GM21576 (cell line): ENCODE results near the gene ADIPOR2.
"Not testable (repeated sequence)": the region's sequence is repeated elsewhere in the genome, so short reads cannot be mapped to it uniquely, and the experiment has no call there.

Experiments used
- ATAC-seq: cut with Tn5 transposase; IDR thresholded peaks from one replicate; pipeline ENCODE4 v1.9.1; 2021; ENCODE audit warnings: mild to moderate bottlenecking, moderate library complexity; ENCODE audit not compliant: unreplicated experiment

Gene ADIPOR2

GRCh38 chr12:1703771-1704722 lies 13.2 kb downstream of the ADIPOR2 start:
- no peak for ATAC-seq

GRCh38 chr12:1705774-1706631 lies 15.1 kb downstream of the ADIPOR2 start:
- ATAC-seq, result no peak

GRCh38 chr12:1706632-1706980 lies 15.7 kb downstream of the ADIPOR2 start:
- no peak for ATAC-seq

- ATAC-seq, result no peak
Observed at GRCh38 chr12:1707051-1707450, 16.2 kb downstream of the ADIPOR2 start.

GRCh38 chr12:1709968-1710367 lies 19.1 kb downstream of the ADIPOR2 start:
- ATAC-seq, result not testable (repeated sequence)

GRCh38 chr12:1710870-1711269 lies 20.0 kb downstream of the ADIPOR2 start:
- ATAC-seq, result not testable (repeated sequence)

GRCh38 chr12:1711536-1712211 lies 20.8 kb downstream of the ADIPOR2 start:
- not testable (repeated sequence) for ATAC-seq

- ATAC-seq, result not testable (repeated sequence)
Observed at GRCh38 chr12:1712305-1712704, 21.4 kb downstream of the ADIPOR2 start.

- not testable (repeated sequence) for ATAC-seq
Observed at GRCh38 chr12:1712852-1713251, 22.0 kb downstream of the ADIPOR2 start.

GRCh38 chr12:1713783-1714348 lies 23.0 kb downstream of the ADIPOR2 start:
- not testable (repeated sequence) for ATAC-seq

GRCh38 chr12:1715459-1715858 lies 24.6 kb downstream of the ADIPOR2 start:
- ATAC-seq, result not testable (repeated sequence)

- no peak for ATAC-seq
Observed at GRCh38 chr12:1716215-1716862, 25.5 kb downstream of the ADIPOR2 start.

- no peak for ATAC-seq
Observed at GRCh38 chr12:1716911-1717310, 26.0 kb downstream of the ADIPOR2 start.

- ATAC-seq, result no peak
Observed at GRCh38 chr12:1719139-1719538, 28.3 kb downstream of the ADIPOR2 start.

- ATAC-seq, result no peak
Observed at GRCh38 chr12:1720494-1720893, 29.6 kb downstream of the ADIPOR2 start.

- no peak for ATAC-seq
Observed at GRCh38 chr12:1723721-1724120, 32.9 kb downstream of the ADIPOR2 start.

- no peak for ATAC-seq
Observed at GRCh38 chr12:1724250-1724649, 33.4 kb downstream of the ADIPOR2 start.

- no peak for ATAC-seq
Observed at GRCh38 chr12:1726753-1727152, 35.9 kb downstream of the ADIPOR2 start.

GRCh38 chr12:1728824-1729223 lies 38.0 kb downstream of the ADIPOR2 start:
- ATAC-seq, result no peak

GRCh38 chr12:1731019-1731687 lies 40.3 kb downstream of the ADIPOR2 start:
- ATAC-seq, result no peak
